CD8-positive, alpha-beta memory T cell (primary cell): ENCODE results near the gene PRKG1. TPM values are rescaled to one million over a fixed set of nuclear protein-coding genes. Genes with fewer than 3 reads are reported as not detected.

ENCODE experiments used
- CTCF ChIA-PET: fragments of 350-600 bp; sonication (Branson Sonifier 250); formaldehyde crosslinking; loops from one replicate; lab custom pipeline; 2021; ENCODE audit warnings: antibody characterized with exemption; lab: Charles Lee
- POLR2A ChIA-PET: fragments of 350-600 bp; sonication (Branson Sonifier 250); formaldehyde crosslinking; loops from one replicate; lab custom pipeline; 2021; ENCODE audit warnings: antibody characterized with exemption; lab: Charles Lee
- DNase-seq, 5 donors: peaks; one replicate each; pipeline versions ENCODE4 v3.0.0 to v3.0.0-alpha.2; 2020 to 2022; ENCODE audit warnings: mixed read lengths in 1 of 5
- H3K27ac ChIP-seq: one replicate; pipeline ENCODE4 v1.7.0; 2013; ENCODE audit warnings: low read depth, mild to moderate bottlenecking, low read length, moderate library complexity
- H3K27me3 ChIP-seq: 2 replicates; pipeline ENCODE4 v1.7.0; 2013; ENCODE audit warnings: low read length, mild to moderate bottlenecking; ENCODE audit not compliant: insufficient read depth, poor library complexity, severe bottlenecking
- H3K36me3 ChIP-seq: 2 replicates; pipeline ENCODE4 v1.7.0; 2013; ENCODE audit warnings: mild to moderate bottlenecking, low read length, moderate library complexity; ENCODE audit not compliant: insufficient read depth
- H3K4me1 ChIP-seq: 2 replicates; pipeline ENCODE4 v1.7.0; 2013; ENCODE audit warnings: mild to moderate bottlenecking, low read length, moderate library complexity; ENCODE audit not compliant: insufficient read depth
- H3K4me3 ChIP-seq: 2 replicates; pipeline ENCODE4 v1.7.0; 2013; ENCODE audit warnings: mild to moderate bottlenecking, low read length
- H3K9me3 ChIP-seq: 2 replicates; pipeline ENCODE4 v1.7.0; 2013; ENCODE audit warnings: mild to moderate bottlenecking, low read length
- H3K27ac Mint-ChIP-seq, 8 donors: one replicate each; pipeline ENCODE4 v1.8.0; 2020 to 2021; ENCODE audit warnings: mixed read lengths in 8 of 8, mild to moderate bottlenecking in 6 of 8, inconsistent platforms in 3 of 8, moderate library complexity in 3 of 8
- H3K27me3 Mint-ChIP-seq, 2 donors: one replicate each; pipeline ENCODE4 v1.8.0; 2020 to 2021; ENCODE audit warnings: mixed read lengths in 2 of 2, mild to moderate bottlenecking in 1 of 2, moderate library complexity in 1 of 2
- H3K36me3 Mint-ChIP-seq, 3 donors: one replicate each; pipeline ENCODE4 v1.8.0; 2020 to 2021; ENCODE audit warnings: mixed read lengths in 3 of 3, inconsistent platforms in 1 of 3, mild to moderate bottlenecking in 1 of 3
- H3K4me1 Mint-ChIP-seq, 3 donors: one replicate each; pipeline ENCODE4 v1.8.0; 2020 to 2021; ENCODE audit warnings: mixed read lengths in 3 of 3, inconsistent platforms in 1 of 3, mild to moderate bottlenecking in 1 of 3
- H3K4me3 Mint-ChIP-seq, 7 donors: one replicate each; pipeline ENCODE4 v1.8.0; 2020 to 2021; ENCODE audit warnings: mixed read lengths in 7 of 7, mild to moderate bottlenecking in 6 of 7, moderate library complexity in 4 of 7, inconsistent platforms in 2 of 7
- H3K9me3 Mint-ChIP-seq, 5 donors: one replicate each; pipeline ENCODE4 v1.8.0; 2020 to 2022; ENCODE audit warnings: mixed read lengths in 5 of 5, mild to moderate bottlenecking in 3 of 5, moderate library complexity in 2 of 5, inconsistent platforms in 1 of 5
- polyA plus RNA-seq: library from polyadenylated mRNA; unstranded; fragments of 300-500 nt; fragmentation: Illumina TruSeq; gene quantifications from one replicate; pipeline ENCODE4 v1.2.3, GENCODE V29; 2021
- total RNA-seq, 2 experiments: library from RNA; stranded (reverse); gene quantifications; one replicate each; pipeline ENCODE4 v1.2.3, GENCODE V29; 2021

The PRKG1 gene
- total and polyA plus RNA-seq, 3 experiments from 2014 or later = not detected

GRCh38 chr10:51691135-51691534, 616.8 kb downstream of the PRKG1 start:
- Mint-ChIP-seq H3K4me3 (no peak overlapping the region), H3K4me1 (peaks cover 11 to 21% (median 20%) of the 10 kb centered on the region in 3 donors), H3K27ac (no peak overlapping the region), H3K27me3 (peaks cover 0 to 4% of the 10 kb centered on the region in 2 donors), H3K36me3 (peaks cover 0 to 15% (median 0%) of the 10 kb centered on the region in 3 donors), H3K9me3 (peaks cover 0 to 3% (median 0%) of the 10 kb centered on the region in 5 donors)
- H3K36me3 ChIP-seq = no peaks in the 10 kb centered on the region
- ChIA-PET POLR2A (interaction anchor here (0.6 to 0.7 kb wide), 2 partner anchors 18 to 383 kb away, joined by 3 to 4 read pairs; no protein-coding TSS in a partner anchor), CTCF (no interaction called here)
- H3K9me3 ChIP-seq = no peaks in the 10 kb centered on the region
- no peak for DNase-seq
- H3K27ac ChIP-seq = no peak overlapping the region
- peaks cover 22% of the 10 kb centered on the region for H3K4me1 ChIP-seq
- H3K4me3 ChIP-seq = no peak overlapping the region
- no peaks in the 10 kb centered on the region for H3K27me3 ChIP-seq

DNA sequence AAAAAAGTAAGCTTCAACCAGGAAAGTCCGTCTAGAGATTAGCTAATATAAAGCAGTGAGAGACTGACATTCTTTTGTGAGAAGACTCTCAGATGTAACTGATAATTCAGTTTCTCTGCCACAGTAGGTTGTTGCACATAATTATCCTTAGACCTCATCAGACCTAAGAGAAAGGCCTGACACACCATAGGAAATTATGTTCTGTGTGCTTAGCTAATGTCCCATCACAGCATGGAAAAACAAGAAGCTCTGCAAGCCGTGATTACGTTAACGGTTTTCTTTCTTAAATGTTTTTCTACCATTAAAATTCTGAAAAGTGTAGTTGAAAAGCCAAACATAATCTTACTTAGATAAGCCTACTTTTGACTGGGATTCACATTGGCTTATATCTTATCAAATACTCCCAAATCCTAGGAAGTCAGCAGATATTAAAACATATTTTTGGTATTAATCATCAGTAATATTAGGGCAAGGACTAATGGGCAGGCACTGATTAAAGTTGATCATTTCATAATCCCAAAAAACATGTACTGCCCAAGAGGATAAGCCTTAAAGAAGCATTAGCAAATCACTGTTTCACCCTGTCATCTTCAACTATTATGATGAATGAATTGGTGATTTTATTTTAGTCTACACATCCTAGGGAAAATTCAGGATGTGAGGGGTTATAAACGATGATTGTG, 619.9 kb downstream of the PRKG1 start:
- ChIA-PET CTCF (no interaction called here), POLR2A (no interaction called here)
- peaks cover 49% of the 10 kb centered on the region for H3K4me1 ChIP-seq
- H3K4me1 Mint-ChIP-seq = peaks cover 39 to 50% (median 49%) of the 10 kb centered on the region in 3 donors
- peak overlapping the region in 2 of 8 donors; percentile 20 to 98 for H3K27ac Mint-ChIP-seq
- no peaks in the 10 kb centered on the region for H3K36me3 ChIP-seq
- H3K27ac ChIP-seq = no peak overlapping the region
- H3K27me3 Mint-ChIP-seq = no peaks in the 10 kb centered on the region
- H3K4me3 Mint-ChIP-seq = no peak overlapping the region
- no peak for DNase-seq
- no peaks in the 10 kb centered on the region for H3K27me3 ChIP-seq
- no peaks in the 10 kb centered on the region for H3K9me3 ChIP-seq
- H3K4me3 ChIP-seq = no peak overlapping the region
- H3K36me3 Mint-ChIP-seq = peaks cover 0 to 36% (median 10%) of the 10 kb centered on the region in 3 donors
- no peaks in the 10 kb centered on the region for H3K9me3 Mint-ChIP-seq

DNA sequence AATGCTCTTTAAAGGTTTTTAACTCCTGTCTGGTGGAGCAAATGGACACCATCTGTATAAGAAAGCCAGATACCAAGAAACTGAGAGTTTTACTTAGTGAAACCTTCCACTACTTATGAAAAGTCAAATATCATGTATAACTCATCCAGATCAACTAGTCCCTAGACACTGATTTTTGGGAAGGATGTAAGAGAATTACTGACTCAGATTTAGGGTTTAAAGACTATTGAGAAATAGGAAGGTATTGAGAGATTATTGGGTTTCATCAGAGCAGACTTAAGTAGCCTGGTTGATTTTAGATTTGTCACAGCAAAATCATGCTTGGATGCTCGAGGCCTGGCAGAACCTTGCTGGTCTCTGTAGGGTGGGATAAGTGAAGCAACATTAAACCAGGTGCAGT, 622.0 kb downstream of the PRKG1 start:
- Histone ChIP-seq H3K27me3 (no peaks in the 10 kb centered on the region), H3K9me3 (no peaks in the 10 kb centered on the region), H3K4me3 (no peak overlapping the region), H3K36me3 (no peaks in the 10 kb centered on the region), H3K27ac (no peak overlapping the region), H3K4me1 (peaks cover 56% of the 10 kb centered on the region)
- ChIA-PET CTCF (no interaction called here), POLR2A (no interaction called here)
- Mint-ChIP-seq H3K9me3 (no peaks in the 10 kb centered on the region), H3K4me3 (peak overlapping the region in 6 of 7 donors; percentile 13 to 71 (median 44)), H3K27me3 (peaks cover 0 to 1% of the 10 kb centered on the region in 2 donors), H3K4me1 (peaks cover 48 to 64% (median 62%) of the 10 kb centered on the region in 3 donors), H3K36me3 (peaks cover 0 to 42% (median 12%) of the 10 kb centered on the region in 3 donors), H3K27ac (peak overlapping the region in 7 of 8 donors; percentile 54 to 98 (median 75))
- no peak for DNase-seq

- ChIA-PET POLR2A (no interaction called here), CTCF (no interaction called here)
- H3K4me3 Mint-ChIP-seq = peak overlapping the region; percentile 94 to 100 (median 99)
- peak overlapping the region; percentile 89 for H3K4me3 ChIP-seq
- peaks cover 48 to 64% (median 62%) of the 10 kb centered on the region in 3 donors for H3K4me1 Mint-ChIP-seq
- DNase-seq = no peak
- H3K4me1 ChIP-seq = peaks cover 56% of the 10 kb centered on the region
- H3K27ac ChIP-seq = peak overlapping the region; percentile 96
- H3K9me3 ChIP-seq = no peaks in the 10 kb centered on the region
- peak overlapping the region; percentile 98 to 100 (median 100) for H3K27ac Mint-ChIP-seq
- H3K36me3 Mint-ChIP-seq = peaks cover 0 to 42% (median 12%) of the 10 kb centered on the region in 3 donors
- no peaks in the 10 kb centered on the region for H3K9me3 Mint-ChIP-seq
- H3K27me3 ChIP-seq = no peaks in the 10 kb centered on the region
- peaks cover 0 to 1% of the 10 kb centered on the region in 2 donors for H3K27me3 Mint-ChIP-seq
- H3K36me3 ChIP-seq = no peaks in the 10 kb centered on the region
Observed at GRCh38 chr10:51698473-51699063, 624.3 kb downstream of the PRKG1 start.

- Mint-ChIP-seq H3K4me1 (peaks cover 48 to 62% (median 60%) of the 10 kb centered on the region in 3 donors), H3K4me3 (peak overlapping the region; percentile 94 to 100 (median 99)), H3K36me3 (peaks cover 0 to 42% (median 12%) of the 10 kb centered on the region in 3 donors), H3K9me3 (no peaks in the 10 kb centered on the region), H3K27me3 (peaks cover 0 to 1% of the 10 kb centered on the region in 2 donors), H3K27ac (peak overlapping the region; percentile 98 to 100 (median 100))
- peak overlapping the region; percentile 89 for H3K4me3 ChIP-seq
- no peaks in the 10 kb centered on the region for H3K36me3 ChIP-seq
- no peak for DNase-seq
- peaks cover 54% of the 10 kb centered on the region for H3K4me1 ChIP-seq
- ChIA-PET POLR2A (no interaction called here), CTCF (no interaction called here)
- no peaks in the 10 kb centered on the region for H3K9me3 ChIP-seq
- no peaks in the 10 kb centered on the region for H3K27me3 ChIP-seq
- H3K27ac ChIP-seq = peak overlapping the region; percentile 96
Observed at GRCh38 chr10:51699145-51699474, 624.8 kb downstream of the PRKG1 start.

- ChIA-PET POLR2A (no interaction called here), CTCF (no interaction called here)
- no peaks in the 10 kb centered on the region for H3K9me3 ChIP-seq
- Mint-ChIP-seq H3K36me3 (peaks cover 0 to 41% (median 12%) of the 10 kb centered on the region in 3 donors), H3K4me3 (peak within 1 kb of the TSS; percentile 94 to 100 (median 99)), H3K27ac (peak within 1 kb of the TSS; percentile 98 to 100 (median 100)), H3K4me1 (peaks cover 48 to 58% (median 55%) of the 10 kb centered on the region in 3 donors), H3K9me3 (no peaks in the 10 kb centered on the region), H3K27me3 (peaks cover 0 to 4% of the 10 kb centered on the region in 2 donors)
- no peaks in the 10 kb centered on the region for H3K36me3 ChIP-seq
- peak within 1 kb of the TSS; percentile 89 for H3K4me3 ChIP-seq
- H3K4me1 ChIP-seq = peaks cover 48% of the 10 kb centered on the region
- peak; percentile 83 to 94 (median 92) for DNase-seq
- H3K27me3 ChIP-seq = no peaks in the 10 kb centered on the region
- peak within 1 kb of the TSS; percentile 96 for H3K27ac ChIP-seq
Observed at GRCh38 chr10:51699475-51700227, 625.4 kb downstream of the PRKG1 start, which contains the start of gene CSTF2T. CSTF2T (minus strand) TSS chr10:51699595; CDS start chr10:51699549, 46 bp downstream.

GRCh38 chr10:51700228-51700817, 626.0 kb downstream of the PRKG1 start:
- no peaks in the 10 kb centered on the region for H3K27me3 ChIP-seq
- POLR2A ChIA-PET = interaction anchor here (0.7 kb wide), 1 partner anchor 9 kb away, joined by 3 read pairs; no protein-coding TSS in a partner anchor
- Mint-ChIP-seq H3K4me1 (peaks cover 44 to 51% (median 48%) of the 10 kb centered on the region in 3 donors), H3K27me3 (peaks cover 0 to 4% of the 10 kb centered on the region in 2 donors), H3K27ac (peak overlapping the region; percentile 98 to 100 (median 100)), H3K4me3 (peak overlapping the region; percentile 94 to 100 (median 99)), H3K9me3 (no peaks in the 10 kb centered on the region), H3K36me3 (peaks cover 0 to 35% (median 12%) of the 10 kb centered on the region in 3 donors)
- no peaks in the 10 kb centered on the region for H3K9me3 ChIP-seq
- peaks cover 42% of the 10 kb centered on the region for H3K4me1 ChIP-seq
- no peaks in the 10 kb centered on the region for H3K36me3 ChIP-seq
- peak overlapping the region; percentile 96 for H3K27ac ChIP-seq
- CTCF ChIA-PET = no interaction called here
- no peak for DNase-seq
- H3K4me3 ChIP-seq = peak overlapping the region; percentile 89
